GM12878 (cell line): ENCODE results near the gene TRAK2. TPM values are rescaled to one million over a fixed set of nuclear protein-coding genes. Genes with fewer than 3 reads are reported as not detected.

ENCODE experiments used
- ATAC-seq: fragments of 200-7000 bp; cut with Tn5 transposase; 3 replicates; pipeline ENCODE4 v1.9.1; 2020; ENCODE audit warnings: mild to moderate bottlenecking, moderate library complexity
- BruUV-seq: library from RNA; stranded (reverse); fragments of 400-500 nt; replicated peaks from 2 replicates; lab custom pipeline; 2021; lab: Mats Ljungman, UMichigan
- CTCF ChIA-PET: fragments of 300-600 bp; sonication (Branson Sonifier 250); formaldehyde crosslinking; extraction: SDS; loops from one replicate; lab custom pipeline; 2021; ENCODE audit warnings: inconsistent platforms; lab: Yijun Ruan, JAX
- POLR2A ChIA-PET: fragments of 350-600 bp; formaldehyde crosslinking; extraction: SDS; loops from one replicate; lab custom pipeline; 2021; ENCODE audit warnings: inconsistent platforms; lab: Charles Lee
- RAD21 ChIA-PET: fragments of 300-600 bp; sonication (Branson Sonifier 250); formaldehyde crosslinking; loops from one replicate; lab custom pipeline; 2023; ENCODE audit warnings: antibody characterized with exemption; ENCODE audit not compliant: unreplicated experiment; lab: Charles Lee
- SMC1A ChIA-PET: fragments of 300-600 bp; sonication (Branson Sonifier 250); formaldehyde crosslinking; loops from one replicate; lab custom pipeline; 2023; ENCODE audit not compliant: unreplicated experiment, uncharacterized antibody; lab: Charles Lee
- DNase-seq: peaks from one replicate; pipeline ENCODE4 v3.0.0-alpha.2; 2011; ENCODE audit warnings: low read depth, low spot score
- FAIRE-seq: peaks from 3 replicates; lab custom pipeline; 2011; peaks lifted over from hg19 to GRCh38; lab: Jason Lieb, UNC
- H2AFZ ChIP-seq: 2 replicates; pipeline ENCODE4 v1.6.0; 2011; ENCODE audit warnings: low read depth, low read length, control low read depth; ENCODE audit not compliant: control insufficient read depth
- H3K27ac ChIP-seq: 2 replicates; pipeline ENCODE4 v1.5.1; 2011; ENCODE audit warnings: control low read depth; ENCODE audit not compliant: control insufficient read depth, insufficient read depth
- H3K27me3 ChIP-seq, 2 experiments: replicated peaks in 1 of 2; 2 replicates each; pipeline versions ENCODE4 v1.6.0 to v1.6.1; 2011; ENCODE audit warnings: low read length in 1 of 2; ENCODE audit not compliant: control insufficient read depth in 2 of 2, insufficient read depth in 2 of 2
- H3K36me3 ChIP-seq, 2 experiments: 2 replicates each; pipeline ENCODE4 v1.5.1; 2011; ENCODE audit warnings: low read length in 1 of 2; ENCODE audit not compliant: control insufficient read depth in 2 of 2, insufficient read depth in 2 of 2
- H3K4me1 ChIP-seq: 2 replicates; pipeline ENCODE4 v1.6.1; 2011; ENCODE audit warnings: mild to moderate bottlenecking, low read length, moderate library complexity, mixed read lengths; ENCODE audit not compliant: control insufficient read depth, insufficient read depth
- H3K4me2 ChIP-seq: 2 replicates; pipeline ENCODE4 v1.6.0; 2011; ENCODE audit warnings: control low read depth; ENCODE audit not compliant: control insufficient read depth, insufficient read depth
- H3K4me3 ChIP-seq: fragments of 200-600 bp; sonication (generic); 2 replicates; pipeline ENCODE4 v1.5.1; 2016
- H3K79me2 ChIP-seq: 2 replicates; pipeline ENCODE4 v1.6.0; 2011; ENCODE audit warnings: low read length; ENCODE audit not compliant: control insufficient read depth, insufficient read depth
- H3K9ac ChIP-seq: 2 replicates; pipeline ENCODE4 v1.8.0; 2011; ENCODE audit warnings: low read length, control low read depth, mixed read lengths; ENCODE audit not compliant: control insufficient read depth, insufficient read depth
- H3K9me3 ChIP-seq: replicated peaks from 3 replicates; pipeline ENCODE4 v1.5.1; 2011; ENCODE audit warnings: mild to moderate bottlenecking, low read length; ENCODE audit not compliant: control insufficient read depth, insufficient read depth
- H4K20me1 ChIP-seq: 2 replicates; pipeline ENCODE4 v1.6.0; 2011; ENCODE audit not compliant: control insufficient read depth, insufficient read depth
- FOXK2 ChIP-seq: fragments of 450-650 bp; IDR thresholded peaks from 2 replicates; pipeline ENCODE4 v1.6.1; 2017; ENCODE audit warnings: mild to moderate bottlenecking, moderate library complexity
- POU2F2 ChIP-seq: IDR thresholded peaks from 3 replicates; pipeline ENCODE4 v1.6.1; 2011; ENCODE audit warnings: low read depth, mild to moderate bottlenecking, low read length, borderline replicate concordance
- RUNX3 ChIP-seq: IDR thresholded peaks from 2 replicates; pipeline ENCODE4 v1.6.1; 2012; ENCODE audit warnings: low read length, inconsistent platforms
- SMARCA5 ChIP-seq: fragments of 450-650 bp; IDR thresholded peaks from 2 replicates; pipeline ENCODE4 v1.6.1; 2017; ENCODE audit warnings: mild to moderate bottlenecking
- SRF ChIP-seq, 2 experiments: IDR thresholded peaks; 2 replicates each; pipeline ENCODE4 v1.6.1; 2011; ENCODE audit warnings: low read depth in 2 of 2, low read length in 2 of 2, mild to moderate bottlenecking in 1 of 2, moderate library complexity in 1 of 2
- SUPT20H ChIP-seq: IDR thresholded peaks from 2 replicates; pipeline ENCODE4 v1.6.1; 2011; ENCODE audit warnings: low read depth, mild to moderate bottlenecking, low read length, moderate library complexity, borderline replicate concordance; ENCODE audit not compliant: control insufficient read depth
- WGBS: methylation state at CpG from one replicate; pipeline ENCODE4 v1.1.6; 2016; ENCODE audit warnings: low lambda C conversion rate; ENCODE audit not compliant: insufficient replicate concordance, insufficient coverage; ENCODE audit errors: missing lambda C conversion rate; 5-methylcytosine and 5-hydroxymethylcytosine counted together
- in situ Hi-C: fragments of 300-500 bp; cut with MboI; formaldehyde crosslinking; loops from 9 replicates; pipeline ENCODE4 v1.14.3; 2018; ENCODE audit warnings: mixed read lengths
- intact Hi-C: fragments of 100-400 bp; cut with micrococcal nuclease; formaldehyde crosslinking; loops from one replicate; pipeline ENCODE4 v1.14.2; 2022; ENCODE audit not compliant: unreplicated experiment
- polyA plus RNA-seq, 11 experiments: library from polyadenylated mRNA; depleted of rRNA in 4 of 11; unstranded in 6 of 11; stranded (reverse) in 5 of 11; fragments of >200 nt; fragmentation: Nextera tagmentation in 4 of 11; fragmentation: Illumina TruSeq in 1 of 11; extraction: Ambion mirVana in 4 of 11; extraction: Trizol in 1 of 11; gene quantifications; 1 replicate in 1 of 11; 2 replicates in 10 of 11; pipeline versions ENCODE4 v1.2.1 to v1.2.3, GENCODE V29; 2011 to 2016; ENCODE audit warnings: inconsistent platforms in 2 of 11, missing spikeins in 2 of 11, low read depth in 1 of 11
- total RNA-seq, 4 experiments: library from RNA; depleted of rRNA in 3 of 4; stranded (reverse); fragments of >200 nt in 3 of 4; fragmentation: Illumina TruSeq in 1 of 4; extraction: Trizol in 1 of 4; gene quantifications; 2 replicates each; pipeline versions ENCODE4 v1.2.1 to v1.2.3, GENCODE V29; 2013 to 2021
- TF ChIP-seq, protein P1 (sequence below): fragments of 450-650 bp; formaldehyde crosslinking; IDR thresholded peaks from 2 replicates; pipeline ENCODE4 v1.4.0; 2020; ENCODE audit warnings: mild to moderate bottlenecking, moderate library complexity
- TF ChIP-seq, protein P2 (sequence below): fragments of 450-650 bp; IDR thresholded peaks from 2 replicates; pipeline ENCODE4 v1.6.1; 2017; ENCODE audit warnings: mild to moderate bottlenecking
- TF ChIP-seq, protein P3 (sequence below): fragments of 450-650 bp; IDR thresholded peaks from 2 replicates; pipeline ENCODE4 v1.6.1; 2017; ENCODE audit warnings: mild to moderate bottlenecking, low read depth, inconsistent platforms; ENCODE audit not compliant: poor library complexity, severe bottlenecking
- TF ChIP-seq, protein P4 (sequence below): fragments of 150-350 bp; IDR thresholded peaks from 2 replicates; pipeline ENCODE4 v1.6.1; 2016; ENCODE audit warnings: low read depth, low read length

The TRAK2 gene
- total and polyA plus RNA-seq, 10 of the 15 experiments (the other 5 are each of a cell fraction or from before 2014, with no cell fraction given): 5.2 to 20.0 (median 11.8) TPM

DNA sequence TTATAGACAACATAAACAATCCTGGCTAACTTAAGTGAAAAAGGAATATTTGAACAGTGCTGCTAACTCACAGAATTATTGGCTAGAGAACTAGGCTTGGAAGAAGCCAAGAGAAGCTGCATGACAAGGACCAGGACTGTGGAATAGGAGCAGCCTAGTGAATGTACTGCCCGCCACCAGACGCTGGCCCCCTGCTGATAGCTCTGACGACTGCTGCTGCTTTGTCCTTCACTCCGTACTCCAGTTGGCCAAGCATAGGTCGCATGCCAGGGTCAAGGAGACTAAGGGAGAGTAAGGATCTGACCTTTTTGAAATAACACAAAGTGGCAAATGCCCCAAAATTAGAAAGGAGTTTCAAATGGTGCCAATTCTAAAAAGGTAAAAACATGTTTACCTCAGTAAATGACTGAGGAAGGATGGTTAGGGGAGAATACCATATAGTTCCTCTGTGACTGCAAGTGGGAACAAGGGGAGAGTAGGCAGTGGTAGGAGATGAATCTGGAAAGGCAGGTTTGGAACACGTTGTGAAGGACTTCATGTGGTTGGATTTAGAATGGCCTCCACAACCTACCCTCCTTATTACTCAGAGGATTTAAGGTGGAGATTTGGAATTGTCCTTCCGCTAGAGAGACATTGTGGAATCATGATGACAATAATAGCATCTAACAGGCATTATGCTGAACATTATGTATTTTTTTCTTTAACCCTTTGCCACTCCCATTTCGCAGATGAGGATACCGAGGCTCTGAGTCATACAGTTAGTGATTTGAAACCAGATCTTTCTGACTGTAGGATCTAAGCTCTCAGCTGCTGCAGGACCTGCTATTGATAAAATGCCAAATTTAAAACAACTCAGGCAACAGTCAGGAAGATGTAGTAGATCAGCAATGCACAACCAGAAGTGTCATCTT is 19.8 kb upstream of the TRAK2 start:
- intact Hi-C loops: no loop called here
- Histone ChIP-seq H3K9me3 (no peaks in the 10 kb centered on the region), H3K4me3 (no peak overlapping the region), H3K4me1 (no peaks in the 10 kb centered on the region), H3K36me3 (no peaks in the 10 kb centered on the region), H3K27me3 (no peaks in the 10 kb centered on the region), H3K79me2 (no peaks in the 10 kb centered on the region), H3K4me2 (no peak overlapping the region), H3K27ac (no peak overlapping the region), H2AFZ (no peak overlapping the region), H3K9ac (no peak overlapping the region), H4K20me1 (no peaks in the 10 kb centered on the region)
- DNase-seq: no peak
- RAD21 ChIA-PET: no interaction called here
- no peak for ATAC-seq
- POLR2A ChIA-PET: no interaction called here
- in situ Hi-C loops: no loop called here
- BruUV-seq: no TSS peak
- CTCF ChIA-PET: interaction anchor here (0.7 to 1.2 kb wide), 2 partner anchors 18 to 106 kb away, joined by 3 read pairs; no protein-coding TSS in a partner anchor
- SMC1A ChIA-PET: interaction anchor here (1.0 kb wide), 1 partner anchor 20 kb away, joined by 4 read pairs; the partner anchor contains the start of genes STRADB and TRAK2
- WGBS: 75% methylated on average over 9 of the region's 9 CpGs
- no peak for FAIRE-seq
- TF ChIP-seq, protein P1, sequence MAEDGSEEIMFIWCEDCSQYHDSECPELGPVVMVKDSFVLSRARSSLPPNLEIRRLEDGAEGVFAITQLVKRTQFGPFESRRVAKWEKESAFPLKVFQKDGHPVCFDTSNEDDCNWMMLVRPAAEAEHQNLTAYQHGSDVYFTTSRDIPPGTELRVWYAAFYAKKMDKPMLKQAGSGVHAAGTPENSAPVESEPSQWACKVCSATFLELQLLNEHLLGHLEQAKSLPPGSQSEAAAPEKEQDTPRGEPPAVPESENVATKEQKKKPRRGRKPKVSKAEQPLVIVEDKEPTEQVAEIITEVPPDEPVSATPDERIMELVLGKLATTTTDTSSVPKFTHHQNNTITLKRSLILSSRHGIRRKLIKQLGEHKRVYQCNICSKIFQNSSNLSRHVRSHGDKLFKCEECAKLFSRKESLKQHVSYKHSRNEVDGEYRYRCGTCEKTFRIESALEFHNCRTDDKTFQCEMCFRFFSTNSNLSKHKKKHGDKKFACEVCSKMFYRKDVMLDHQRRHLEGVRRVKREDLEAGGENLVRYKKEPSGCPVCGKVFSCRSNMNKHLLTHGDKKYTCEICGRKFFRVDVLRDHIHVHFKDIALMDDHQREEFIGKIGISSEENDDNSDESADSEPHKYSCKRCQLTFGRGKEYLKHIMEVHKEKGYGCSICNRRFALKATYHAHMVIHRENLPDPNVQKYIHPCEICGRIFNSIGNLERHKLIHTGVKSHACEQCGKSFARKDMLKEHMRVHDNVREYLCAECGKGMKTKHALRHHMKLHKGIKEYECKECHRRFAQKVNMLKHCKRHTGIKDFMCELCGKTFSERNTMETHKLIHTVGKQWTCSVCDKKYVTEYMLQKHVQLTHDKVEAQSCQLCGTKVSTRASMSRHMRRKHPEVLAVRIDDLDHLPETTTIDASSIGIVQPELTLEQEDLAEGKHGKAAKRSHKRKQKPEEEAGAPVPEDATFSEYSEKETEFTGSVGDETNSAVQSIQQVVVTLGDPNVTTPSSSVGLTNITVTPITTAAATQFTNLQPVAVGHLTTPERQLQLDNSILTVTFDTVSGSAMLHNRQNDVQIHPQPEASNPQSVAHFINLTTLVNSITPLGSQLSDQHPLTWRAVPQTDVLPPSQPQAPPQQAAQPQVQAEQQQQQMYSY (CRISPR knock-in tag): no peak
- TF ChIP-seq, protein P2, sequence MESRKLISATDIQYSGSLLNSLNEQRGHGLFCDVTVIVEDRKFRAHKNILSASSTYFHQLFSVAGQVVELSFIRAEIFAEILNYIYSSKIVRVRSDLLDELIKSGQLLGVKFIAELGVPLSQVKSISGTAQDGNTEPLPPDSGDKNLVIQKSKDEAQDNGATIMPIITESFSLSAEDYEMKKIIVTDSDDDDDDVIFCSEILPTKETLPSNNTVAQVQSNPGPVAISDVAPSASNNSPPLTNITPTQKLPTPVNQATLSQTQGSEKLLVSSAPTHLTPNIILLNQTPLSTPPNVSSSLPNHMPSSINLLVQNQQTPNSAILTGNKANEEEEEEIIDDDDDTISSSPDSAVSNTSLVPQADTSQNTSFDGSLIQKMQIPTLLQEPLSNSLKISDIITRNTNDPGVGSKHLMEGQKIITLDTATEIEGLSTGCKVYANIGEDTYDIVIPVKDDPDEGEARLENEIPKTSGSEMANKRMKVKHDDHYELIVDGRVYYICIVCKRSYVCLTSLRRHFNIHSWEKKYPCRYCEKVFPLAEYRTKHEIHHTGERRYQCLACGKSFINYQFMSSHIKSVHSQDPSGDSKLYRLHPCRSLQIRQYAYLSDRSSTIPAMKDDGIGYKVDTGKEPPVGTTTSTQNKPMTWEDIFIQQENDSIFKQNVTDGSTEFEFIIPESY: no peak
- no peak for TF ChIP-seq POU2F2
- no peak for TF ChIP-seq SUPT20H
- TF ChIP-seq, protein P3, sequence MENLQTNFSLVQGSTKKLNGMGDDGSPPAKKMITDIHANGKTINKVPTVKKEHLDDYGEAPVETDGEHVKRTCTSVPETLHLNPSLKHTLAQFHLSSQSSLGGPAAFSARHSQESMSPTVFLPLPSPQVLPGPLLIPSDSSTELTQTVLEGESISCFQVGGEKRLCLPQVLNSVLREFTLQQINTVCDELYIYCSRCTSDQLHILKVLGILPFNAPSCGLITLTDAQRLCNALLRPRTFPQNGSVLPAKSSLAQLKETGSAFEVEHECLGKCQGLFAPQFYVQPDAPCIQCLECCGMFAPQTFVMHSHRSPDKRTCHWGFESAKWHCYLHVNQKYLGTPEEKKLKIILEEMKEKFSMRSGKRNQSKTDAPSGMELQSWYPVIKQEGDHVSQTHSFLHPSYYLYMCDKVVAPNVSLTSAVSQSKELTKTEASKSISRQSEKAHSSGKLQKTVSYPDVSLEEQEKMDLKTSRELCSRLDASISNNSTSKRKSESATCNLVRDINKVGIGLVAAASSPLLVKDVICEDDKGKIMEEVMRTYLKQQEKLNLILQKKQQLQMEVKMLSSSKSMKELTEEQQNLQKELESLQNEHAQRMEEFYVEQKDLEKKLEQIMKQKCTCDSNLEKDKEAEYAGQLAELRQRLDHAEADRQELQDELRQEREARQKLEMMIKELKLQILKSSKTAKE: no peak
- no peak for TF ChIP-seq FOXK2
- no peak for TF ChIP-seq RUNX3
- TF ChIP-seq, protein P4, sequence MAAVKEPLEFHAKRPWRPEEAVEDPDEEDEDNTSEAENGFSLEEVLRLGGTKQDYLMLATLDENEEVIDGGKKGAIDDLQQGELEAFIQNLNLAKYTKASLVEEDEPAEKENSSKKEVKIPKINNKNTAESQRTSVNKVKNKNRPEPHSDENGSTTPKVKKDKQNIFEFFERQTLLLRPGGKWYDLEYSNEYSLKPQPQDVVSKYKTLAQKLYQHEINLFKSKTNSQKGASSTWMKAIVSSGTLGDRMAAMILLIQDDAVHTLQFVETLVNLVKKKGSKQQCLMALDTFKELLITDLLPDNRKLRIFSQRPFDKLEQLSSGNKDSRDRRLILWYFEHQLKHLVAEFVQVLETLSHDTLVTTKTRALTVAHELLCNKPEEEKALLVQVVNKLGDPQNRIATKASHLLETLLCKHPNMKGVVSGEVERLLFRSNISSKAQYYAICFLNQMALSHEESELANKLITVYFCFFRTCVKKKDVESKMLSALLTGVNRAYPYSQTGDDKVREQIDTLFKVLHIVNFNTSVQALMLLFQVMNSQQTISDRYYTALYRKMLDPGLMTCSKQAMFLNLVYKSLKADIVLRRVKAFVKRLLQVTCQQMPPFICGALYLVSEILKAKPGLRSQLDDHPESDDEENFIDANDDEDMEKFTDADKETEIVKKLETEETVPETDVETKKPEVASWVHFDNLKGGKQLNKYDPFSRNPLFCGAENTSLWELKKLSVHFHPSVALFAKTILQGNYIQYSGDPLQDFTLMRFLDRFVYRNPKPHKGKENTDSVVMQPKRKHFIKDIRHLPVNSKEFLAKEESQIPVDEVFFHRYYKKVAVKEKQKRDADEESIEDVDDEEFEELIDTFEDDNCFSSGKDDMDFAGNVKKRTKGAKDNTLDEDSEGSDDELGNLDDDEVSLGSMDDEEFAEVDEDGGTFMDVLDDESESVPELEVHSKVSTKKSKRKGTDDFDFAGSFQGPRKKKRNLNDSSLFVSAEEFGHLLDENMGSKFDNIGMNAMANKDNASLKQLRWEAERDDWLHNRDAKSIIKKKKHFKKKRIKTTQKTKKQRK: no peak
- TF ChIP-seq SRF (IDR thresholded peaks at IDR 0.05; ENCODE audit: low read depth in 2 of 2, low read length in 2 of 2): no peak
- no peak for TF ChIP-seq SMARCA5
